Measurements from ENCODE around the gene LMX1A. TPM values are rescaled to one million over a fixed set of nuclear protein-coding genes. Genes with fewer than 3 reads are reported as not detected.
A peak's percentile ranks its signal among the peaks of the same experiment; 100 is the strongest.

The LMX1A gene
- polyA plus RNA-seq, 1 donor from 2014 or later, result not detected

DNA sequence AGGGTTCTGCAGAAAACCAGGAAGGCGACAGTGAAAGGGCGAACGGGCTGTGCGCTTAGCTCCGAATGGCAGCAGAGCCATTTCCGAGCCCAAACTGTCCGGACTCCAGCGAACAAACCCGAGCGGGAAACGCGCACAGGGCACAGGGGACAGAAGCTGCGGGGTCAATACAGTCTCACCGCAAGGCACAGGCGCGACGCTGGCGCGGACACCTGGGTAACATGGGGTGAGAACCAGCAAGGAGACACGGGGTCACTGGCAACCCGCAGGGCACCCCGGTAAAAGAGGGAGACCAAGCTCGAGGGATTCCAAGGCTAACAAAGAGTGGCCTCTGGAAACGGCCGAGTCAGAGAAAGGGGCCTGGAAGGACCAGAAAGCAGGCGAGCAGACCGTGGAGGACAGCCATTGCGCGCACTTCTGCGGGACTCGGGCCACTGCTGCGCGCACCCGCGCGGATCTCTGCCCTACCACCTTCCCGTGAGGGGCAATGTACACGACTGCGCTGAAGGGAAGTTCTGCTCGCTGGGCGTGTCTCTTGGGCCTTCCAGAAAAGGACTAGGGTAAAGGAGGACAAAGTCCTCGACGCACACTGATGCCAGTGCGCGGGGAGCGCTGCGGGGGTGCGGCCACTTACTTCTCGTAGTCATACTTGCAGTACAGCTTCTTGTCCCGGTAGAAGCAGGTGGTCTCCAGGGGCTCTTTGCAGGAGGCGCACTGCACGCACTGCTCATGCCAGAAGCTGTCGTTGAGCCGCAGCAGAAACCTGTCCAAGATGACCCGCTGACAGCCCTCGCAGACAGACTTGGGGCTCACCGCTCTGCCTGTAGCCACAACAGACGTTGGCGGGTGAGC, 3.8 kb downstream of the LMX1A start:
- Mint-ChIP-seq H3K36me3 (no peaks in the 10 kb centered on the region), H3K4me1 (peaks cover 0 to 7% (median 2%) of the 10 kb centered on the region in 3 donors), H3K27ac (peak overlapping the region in 1 of 3 donors; percentile 63), H3K27me3 (peaks cover 57% of the 10 kb centered on the region), H3K4me3 (peak overlapping the region in 1 of 4 donors; percentile 23), H3K9me3 (no peaks in the 10 kb centered on the region)

- H3K4me3 Mint-ChIP-seq, result no peak overlapping the region
- no peaks in the 10 kb centered on the region for H3K36me3 Mint-ChIP-seq
- H3K27ac Mint-ChIP-seq, result peak overlapping the region in 1 of 3 donors; percentile 20
Measured at GRCh38 chr1:165351863-165352441, 4.6 kb downstream of the LMX1A start.

DNA sequence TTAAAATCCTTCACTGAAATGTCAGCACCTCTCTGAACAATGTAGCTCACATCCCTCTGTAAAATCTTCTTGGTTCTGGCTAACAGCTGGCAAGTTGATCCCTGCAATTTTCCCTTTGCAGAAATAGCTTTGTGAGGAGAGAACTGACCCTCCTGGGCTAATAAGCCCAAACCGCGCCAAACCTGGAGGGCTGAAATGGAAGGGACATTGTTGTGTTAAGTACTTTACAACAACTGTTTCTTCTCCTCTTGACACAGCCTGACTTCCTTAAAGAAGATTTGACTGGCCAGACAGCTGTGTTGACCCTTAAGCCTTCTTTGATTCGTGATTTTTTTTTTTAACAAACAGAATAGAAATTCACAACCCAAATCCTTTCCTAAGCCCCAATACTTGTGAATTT, 5.7 kb downstream of the LMX1A start:
- H3K27ac Mint-ChIP-seq, result no peak overlapping the region
- H3K27me3 Mint-ChIP-seq, result peaks cover 55% of the 10 kb centered on the region

More at GRCh38 chr1:165351863-165352441, 4.6 kb downstream of the LMX1A start:
- Mint-ChIP-seq H3K27me3 (peaks cover 53% of the 10 kb centered on the region), H3K9me3 (no peaks in the 10 kb centered on the region), H3K4me1 (peaks cover 0 to 7% (median 2%) of the 10 kb centered on the region in 3 donors)

GRCh38 chr1:165345502-165345901, 11.0 kb downstream of the LMX1A start:
- H3K36me3 Mint-ChIP-seq, result no peaks in the 10 kb centered on the region

More for the DNA sequence above, 5.7 kb downstream of the LMX1A start:
- H3K4me3 Mint-ChIP-seq, result no peak overlapping the region
- H3K36me3 Mint-ChIP-seq, result no peaks in the 10 kb centered on the region
- no peaks in the 10 kb centered on the region for H3K9me3 Mint-ChIP-seq
- H3K4me1 Mint-ChIP-seq, result peaks cover 0 to 7% (median 2%) of the 10 kb centered on the region in 3 donors

GRCh38 chr1:165344736-165345135, 11.8 kb downstream of the LMX1A start:
- Mint-ChIP-seq H3K36me3 (no peaks in the 10 kb centered on the region), H3K27me3 (peaks cover 43% of the 10 kb centered on the region), H3K9me3 (peaks cover 0 to 2% (median 0%) of the 10 kb centered on the region in 3 donors), H3K27ac (peak overlapping the region in 1 of 3 donors; percentile 16), H3K4me3 (peak overlapping the region in 1 of 4 donors; percentile 30), H3K4me1 (no peaks in the 10 kb centered on the region)

More at GRCh38 chr1:165345502-165345901, 11.0 kb downstream of the LMX1A start:
- H3K27me3 Mint-ChIP-seq, result peaks cover 45% of the 10 kb centered on the region
- no peak overlapping the region for H3K4me3 Mint-ChIP-seq
- no peaks in the 10 kb centered on the region for H3K4me1 Mint-ChIP-seq
- peaks cover 0 to 2% (median 0%) of the 10 kb centered on the region in 3 donors for H3K9me3 Mint-ChIP-seq
- no peak overlapping the region for H3K27ac Mint-ChIP-seq

DNA sequence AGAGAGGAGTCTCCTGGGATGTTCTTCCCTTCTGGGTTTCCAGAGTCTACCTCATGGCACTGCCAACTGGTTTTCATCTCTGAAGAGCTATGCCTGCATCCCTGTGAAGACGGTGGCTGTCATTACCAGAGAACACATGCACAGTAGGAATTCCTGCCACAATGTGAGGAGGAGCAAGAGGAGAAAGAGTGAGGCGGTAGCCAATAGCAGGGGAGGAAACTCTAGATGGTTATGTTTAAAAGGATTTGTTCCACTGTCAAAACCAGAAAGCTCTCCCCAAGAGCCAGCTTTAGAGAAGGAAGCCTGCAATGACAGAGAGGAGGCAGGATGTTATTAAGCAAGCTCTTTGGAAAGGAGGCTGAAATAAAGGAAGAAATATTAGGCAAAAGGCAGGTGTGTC, 12.3 kb downstream of the LMX1A start:
- Mint-ChIP-seq H3K27ac (peak overlapping the region in 1 of 3 donors; percentile 16), H3K27me3 (peaks cover 43% of the 10 kb centered on the region)

GRCh38 chr1:165342587-165342986, 13.9 kb downstream of the LMX1A start:
- H3K27me3 Mint-ChIP-seq, result peaks cover 43% of the 10 kb centered on the region
- no peaks in the 10 kb centered on the region for H3K36me3 Mint-ChIP-seq
- H3K4me3 Mint-ChIP-seq, result no peak overlapping the region
- peaks cover 0 to 2% (median 0%) of the 10 kb centered on the region in 3 donors for H3K9me3 Mint-ChIP-seq
- H3K27ac Mint-ChIP-seq, result no peak overlapping the region
- no peaks in the 10 kb centered on the region for H3K4me1 Mint-ChIP-seq

More for the DNA sequence above, 12.3 kb downstream of the LMX1A start:
- Mint-ChIP-seq H3K9me3 (peaks cover 0 to 2% (median 0%) of the 10 kb centered on the region in 3 donors), H3K36me3 (no peaks in the 10 kb centered on the region), H3K4me3 (no peak overlapping the region), H3K4me1 (no peaks in the 10 kb centered on the region)

GRCh38 chr1:165342168-165342567, 14.3 kb downstream of the LMX1A start:
- Mint-ChIP-seq H3K36me3 (no peaks in the 10 kb centered on the region), H3K4me1 (no peaks in the 10 kb centered on the region), H3K9me3 (peaks cover 0 to 2% (median 0%) of the 10 kb centered on the region in 3 donors), H3K27ac (no peak overlapping the region), H3K27me3 (peaks cover 42% of the 10 kb centered on the region), H3K4me3 (no peak overlapping the region)

- H3K27me3 Mint-ChIP-seq, result peaks cover 23% of the 10 kb centered on the region
- H3K4me3 Mint-ChIP-seq, result no peak overlapping the region
- no peaks in the 10 kb centered on the region for H3K36me3 Mint-ChIP-seq
- H3K4me1 Mint-ChIP-seq, result no peaks in the 10 kb centered on the region
- no peak overlapping the region for H3K27ac Mint-ChIP-seq
- peaks cover 0 to 2% (median 0%) of the 10 kb centered on the region in 3 donors for H3K9me3 Mint-ChIP-seq
Measured at GRCh38 chr1:165339164-165339563, 17.4 kb downstream of the LMX1A start.

GRCh38 chr1:165330483-165330882, 26.0 kb downstream of the LMX1A start:
- peaks cover 17% of the 10 kb centered on the region for H3K27me3 Mint-ChIP-seq
- no peak overlapping the region for H3K4me3 Mint-ChIP-seq
- H3K27ac Mint-ChIP-seq, result no peak overlapping the region
- H3K4me1 Mint-ChIP-seq, result no peaks in the 10 kb centered on the region
- H3K36me3 Mint-ChIP-seq, result peaks cover 2% of the 10 kb centered on the region
- H3K9me3 Mint-ChIP-seq, result peaks cover 0 to 5% (median 2%) of the 10 kb centered on the region in 3 donors

- no peak overlapping the region for H3K27ac Mint-ChIP-seq
- H3K36me3 Mint-ChIP-seq, result peaks cover 2% of the 10 kb centered on the region
- no peaks in the 10 kb centered on the region for H3K4me1 Mint-ChIP-seq
- H3K9me3 Mint-ChIP-seq, result peaks cover 0 to 5% (median 2%) of the 10 kb centered on the region in 3 donors
- H3K4me3 Mint-ChIP-seq, result no peak overlapping the region
- H3K27me3 Mint-ChIP-seq, result peaks cover 19% of the 10 kb centered on the region
Measured at GRCh38 chr1:165329104-165329503, 27.4 kb downstream of the LMX1A start.

- Mint-ChIP-seq H3K27ac (no peak overlapping the region), H3K4me1 (no peaks in the 10 kb centered on the region), H3K27me3 (peaks cover 19% of the 10 kb centered on the region), H3K4me3 (no peak overlapping the region), H3K9me3 (peaks cover 0 to 5% (median 2%) of the 10 kb centered on the region in 3 donors), H3K36me3 (no peaks in the 10 kb centered on the region)
Measured at GRCh38 chr1:165328136-165328535, 28.4 kb downstream of the LMX1A start.

GRCh38 chr1:165327538-165327937, 29.0 kb downstream of the LMX1A start:
- H3K36me3 Mint-ChIP-seq, result no peaks in the 10 kb centered on the region
- H3K27me3 Mint-ChIP-seq, result peaks cover 16% of the 10 kb centered on the region
- no peak overlapping the region for H3K4me3 Mint-ChIP-seq
- peaks cover 0 to 5% (median 2%) of the 10 kb centered on the region in 3 donors for H3K9me3 Mint-ChIP-seq
- no peaks in the 10 kb centered on the region for H3K4me1 Mint-ChIP-seq
- no peak overlapping the region for H3K27ac Mint-ChIP-seq

- no peak overlapping the region for H3K27ac Mint-ChIP-seq
- no peak overlapping the region for H3K4me3 Mint-ChIP-seq
- peaks cover 20% of the 10 kb centered on the region for H3K27me3 Mint-ChIP-seq
- no peaks in the 10 kb centered on the region for H3K36me3 Mint-ChIP-seq
- peaks cover 0 to 2% (median 2%) of the 10 kb centered on the region in 3 donors for H3K9me3 Mint-ChIP-seq
- H3K4me1 Mint-ChIP-seq, result no peaks in the 10 kb centered on the region
Measured at GRCh38 chr1:165325460-165326203, 30.9 kb downstream of the LMX1A start.

DNA sequence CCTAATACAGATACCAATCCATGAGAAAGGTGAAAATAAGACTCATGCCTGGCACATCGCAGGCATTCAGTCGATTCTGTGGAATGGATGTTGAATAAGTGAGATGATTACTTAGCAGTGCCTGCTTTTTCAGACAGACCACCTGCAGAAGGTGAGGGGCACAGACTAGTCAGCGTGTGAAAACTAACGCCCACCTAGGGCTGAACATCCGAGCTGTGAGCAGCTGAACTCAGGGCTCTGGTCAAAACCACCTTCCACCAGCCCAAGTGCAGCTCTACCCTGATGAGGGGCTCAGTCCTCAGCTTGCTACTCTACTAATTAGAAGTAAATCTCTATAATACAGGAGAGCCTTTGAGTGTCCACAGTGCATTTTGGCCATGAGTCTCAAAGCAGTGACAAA, 32.5 kb downstream of the LMX1A start:
- Mint-ChIP-seq H3K27me3 (peaks cover 20% of the 10 kb centered on the region), H3K27ac (no peak overlapping the region), H3K36me3 (no peaks in the 10 kb centered on the region), H3K9me3 (peaks cover 0 to 3% (median 2%) of the 10 kb centered on the region in 3 donors), H3K4me3 (no peak overlapping the region), H3K4me1 (no peaks in the 10 kb centered on the region)

Data from IgD-negative memory B cell (primary cell).